Stimulated activated CD4-positive, alpha-beta T cell treated with anti-CD3 and anti-CD28 coated beads, TNF-alpha, amount 100 ng/mL, for 24 hours (primary cell): ENCODE results near the gene RELT.

Experiments
- DNase-seq, 3 experiments: peaks; one replicate each; pipeline ENCODE4 v3.0.0-alpha.2; 2020; ENCODE audit warnings: low read depth in 3 of 3

RELT gene

DNA sequence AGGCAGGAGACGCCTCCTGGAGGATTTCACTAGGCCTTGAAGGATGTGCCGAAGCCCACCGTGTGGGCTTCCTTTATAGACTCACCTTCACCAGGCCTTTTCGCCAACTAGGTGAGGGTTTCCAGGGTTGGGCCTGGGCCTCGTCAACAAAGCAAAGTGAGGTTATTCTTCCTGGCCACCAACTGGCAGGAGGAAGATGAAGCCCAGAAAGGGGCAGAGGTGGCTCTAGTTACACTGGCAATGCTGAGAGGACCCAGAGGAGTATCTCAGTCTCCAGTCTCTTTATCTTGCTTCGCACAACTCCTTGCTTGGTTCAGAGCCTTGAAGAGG lies 404 bp upstream of the RELT start:
- DNase-seq = no peak

GRCh38 chr11:73376803-73377629 lies 817 bp downstream of the RELT start:
- DNase-seq = peak; percentile 20 to 61 (median 22)

DNA sequence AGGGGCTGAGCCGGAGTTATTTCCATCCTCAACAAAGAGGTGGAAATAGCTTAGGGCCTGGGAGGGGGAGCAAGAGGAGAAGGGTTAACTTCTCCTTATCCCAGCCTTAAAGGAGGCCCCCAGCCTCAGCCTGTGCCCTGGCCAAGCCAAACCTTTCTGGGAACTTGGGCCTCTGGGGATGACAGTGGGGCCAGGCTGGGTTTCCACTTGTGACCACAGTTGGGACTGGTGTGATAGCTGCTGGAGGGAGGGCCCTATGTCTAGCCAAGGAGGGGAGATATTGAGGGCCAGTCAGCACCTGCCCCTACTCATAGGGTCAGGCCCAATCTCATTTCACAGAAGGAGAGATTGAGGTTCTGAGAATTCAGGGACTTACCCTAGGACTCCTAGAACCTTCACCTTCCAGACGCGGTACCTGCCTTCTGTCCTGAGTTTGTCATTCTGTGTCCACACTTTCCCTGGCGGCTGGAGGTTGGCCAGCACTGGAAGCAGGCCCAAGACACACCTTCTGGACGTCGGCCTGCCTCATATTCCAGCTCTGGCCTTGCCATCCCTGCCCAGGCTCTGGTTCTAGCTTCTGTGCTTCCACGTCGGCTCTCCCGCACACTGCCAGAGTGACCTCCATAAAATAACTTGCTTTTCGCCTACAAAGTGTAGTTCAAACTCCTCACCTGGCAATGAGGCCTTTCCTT lies 3.1 kb downstream of the RELT start:
- DNase-seq = no peak

GRCh38 chr11:73380331-73380730 lies 4.1 kb downstream of the RELT start:
- DNase-seq = no peak

DNA sequence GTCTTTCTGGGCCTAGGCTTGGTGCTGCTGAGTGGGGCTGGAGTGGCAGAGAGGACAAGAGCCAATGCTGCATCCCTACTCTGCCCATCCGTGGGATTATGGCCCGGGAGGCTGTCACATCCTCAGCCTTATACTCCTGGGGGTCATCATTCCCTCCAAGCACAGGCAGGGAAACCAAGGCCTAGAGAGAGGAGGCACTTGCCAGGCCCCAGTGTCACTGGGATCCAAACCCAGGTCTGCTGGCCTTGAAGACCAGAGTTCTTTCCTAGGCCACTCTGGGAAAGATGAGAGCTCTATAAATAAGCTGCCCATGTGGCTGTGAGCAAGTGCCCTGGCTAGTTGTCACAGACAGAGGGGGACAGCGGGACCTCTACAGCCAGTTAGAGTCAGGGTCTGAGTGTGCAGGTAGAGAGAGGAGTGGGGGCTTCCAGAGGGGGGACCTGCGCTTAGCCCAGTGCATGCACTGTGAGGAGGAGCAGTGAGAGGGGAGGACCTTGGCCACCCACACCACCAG lies 4.8 kb downstream of the RELT start:
- no peak for DNase-seq

- DNase-seq = no peak
Observed at GRCh38 chr11:73381589-73381988, 5.4 kb downstream of the RELT start.

GRCh38 chr11:73382183-73382582 lies 6.0 kb downstream of the RELT start:
- no peak for DNase-seq

DNA sequence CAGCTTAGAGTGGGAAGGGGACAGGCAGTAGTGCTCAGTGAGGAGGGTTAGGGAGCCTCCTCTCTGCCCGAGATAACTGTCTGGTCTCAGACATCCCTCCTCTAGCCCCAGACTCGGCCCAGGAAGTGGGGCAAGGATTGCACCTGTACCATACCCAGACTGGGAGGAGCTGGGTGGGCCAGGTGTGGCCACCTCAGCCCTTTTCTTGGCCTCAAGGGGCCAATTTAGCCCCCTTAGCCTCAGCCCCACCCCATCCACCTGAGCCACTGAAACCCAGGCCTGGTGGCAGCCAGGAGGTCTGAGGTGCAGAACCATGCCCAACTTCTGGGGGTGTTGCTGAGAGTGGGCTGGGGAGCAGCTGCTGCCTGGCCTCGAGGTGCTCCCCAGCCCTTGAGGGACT lies 6.5 kb downstream of the RELT start:
- no peak for DNase-seq

DNA sequence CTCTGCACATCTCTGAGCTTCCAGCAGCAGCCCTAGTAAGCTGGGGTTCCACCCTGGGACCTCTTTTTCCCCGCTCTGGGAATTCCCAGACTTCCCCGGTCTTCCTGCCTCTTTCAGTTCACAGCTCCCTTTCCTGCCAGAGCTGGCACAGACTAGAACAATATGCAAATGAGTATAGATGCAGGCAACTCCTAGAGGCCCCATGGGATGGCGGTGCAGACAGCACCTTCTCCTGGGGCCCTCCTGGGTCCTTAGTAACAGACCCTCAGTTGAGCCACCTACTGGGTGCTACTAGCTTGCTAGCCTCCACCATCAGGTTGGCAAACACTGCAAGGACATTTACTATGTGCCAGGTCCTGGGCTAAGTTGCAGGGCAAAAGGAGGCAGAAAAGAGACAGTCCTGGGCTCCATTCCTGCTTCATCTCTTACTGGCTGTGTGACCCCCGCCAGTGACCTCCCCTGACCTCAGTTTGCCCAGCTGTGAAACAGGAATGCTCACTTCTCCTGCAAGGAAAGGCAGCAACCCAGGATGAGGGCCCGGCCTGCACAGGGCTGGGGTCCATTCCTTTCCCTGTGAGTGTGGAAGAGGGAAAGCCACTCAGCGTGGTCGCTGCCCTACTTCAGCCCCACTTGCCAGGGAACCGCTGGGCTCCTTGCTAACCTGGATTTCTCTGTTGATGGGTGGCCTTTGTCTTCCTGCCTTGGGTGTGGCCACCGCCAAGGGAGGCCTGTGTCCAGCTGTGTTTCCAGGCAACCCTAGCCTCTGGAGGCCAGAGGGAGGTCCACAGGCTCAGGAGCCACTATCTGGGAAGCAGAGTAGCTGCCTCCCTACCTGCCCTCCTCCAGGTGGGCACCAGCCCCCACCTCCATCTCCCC lies 7.3 kb downstream of the RELT start:
- DNase-seq = no peak

DNA sequence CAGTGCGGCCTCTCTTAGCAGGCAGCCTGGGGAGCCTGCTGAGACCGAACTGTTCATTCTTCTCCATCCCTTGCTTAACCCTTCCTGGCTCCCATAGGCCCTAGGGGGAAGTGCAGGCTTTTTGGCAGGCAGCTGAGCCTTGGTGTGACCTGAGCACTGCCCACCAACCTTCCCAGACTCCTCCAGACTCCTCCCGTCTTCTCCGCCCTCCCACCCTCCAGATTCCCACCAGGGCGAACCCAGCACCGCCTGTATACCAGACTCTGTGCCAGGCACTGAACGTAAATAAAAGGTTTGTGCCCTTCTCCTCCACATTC lies 7.9 kb downstream of the RELT start:
- DNase-seq = no peak

DNA sequence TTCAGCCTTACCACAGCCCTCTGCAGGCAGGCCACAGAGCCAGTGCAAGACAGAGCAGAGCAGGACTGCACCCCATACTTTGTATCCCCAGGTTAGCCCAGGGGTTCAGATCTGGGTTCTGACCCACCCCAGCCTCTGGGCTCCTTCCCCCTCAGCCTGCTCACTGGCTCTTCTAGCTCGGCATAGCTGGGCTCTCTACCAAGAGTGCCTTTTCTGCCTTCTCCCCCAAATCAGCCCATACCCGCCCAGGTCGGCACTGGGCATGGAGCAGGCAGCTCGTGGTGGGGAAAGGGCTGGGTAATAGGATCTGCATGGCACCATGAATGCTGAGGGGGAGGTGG lies 8.3 kb downstream of the RELT start:
- DNase-seq = no peak

- no peak for DNase-seq
Observed at GRCh38 chr11:73384872-73385689, 8.9 kb downstream of the RELT start.

GRCh38 chr11:73386016-73386415 lies 9.8 kb downstream of the RELT start:
- DNase-seq = no peak

- DNase-seq = no peak
Observed at GRCh38 chr11:73386546-73386945, 10.3 kb downstream of the RELT start.

- DNase-seq = no peak
Observed at GRCh38 chr11:73387594-73388264, 11.5 kb downstream of the RELT start.

DNA sequence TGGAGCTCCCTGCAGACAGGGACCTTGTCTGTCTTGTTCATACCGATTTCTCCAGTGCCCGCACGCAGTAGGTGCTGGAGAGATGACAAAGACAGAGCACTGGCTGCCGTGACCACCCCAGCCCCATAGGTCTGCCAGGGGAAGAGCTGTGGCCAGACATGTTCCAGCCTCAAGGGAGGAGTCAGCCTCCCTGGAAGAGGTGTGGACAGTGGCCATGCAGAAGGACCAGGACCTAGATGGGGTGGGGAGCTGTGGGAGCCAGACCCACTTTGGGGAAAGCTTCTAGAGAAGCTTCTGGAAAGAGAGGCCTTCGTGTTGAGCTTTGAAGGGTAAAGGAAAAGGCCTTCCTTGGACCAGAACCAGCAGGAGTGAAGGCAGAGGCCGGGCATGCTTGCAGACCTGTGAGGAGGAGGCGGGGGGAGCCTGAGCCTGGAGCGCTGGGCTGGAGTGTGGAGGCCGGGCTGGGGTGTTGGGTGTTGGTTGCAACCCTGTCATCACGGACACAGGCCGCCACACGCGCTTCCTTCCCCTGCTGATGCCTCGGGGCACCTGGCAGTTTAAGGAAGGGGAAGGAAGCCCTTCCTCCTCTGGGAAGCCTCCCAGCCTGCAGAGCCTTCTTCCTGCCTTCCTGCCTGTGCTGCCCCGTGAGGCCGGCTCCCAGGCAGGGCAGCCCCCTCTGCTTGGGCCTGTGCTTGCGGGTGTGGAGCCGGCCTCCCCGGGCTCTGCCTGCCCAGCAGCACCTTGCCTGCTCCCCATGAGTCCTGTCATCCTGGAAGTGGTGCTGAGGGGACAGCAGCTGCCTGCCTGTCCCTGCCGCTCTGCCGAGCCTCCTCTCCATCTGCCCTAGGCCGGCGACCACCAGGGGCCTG lies 12.3 kb downstream of the RELT start:
- DNase-seq = no peak

- no peak for DNase-seq
Observed at GRCh38 chr11:73389134-73389525, 12.9 kb downstream of the RELT start.

DNA sequence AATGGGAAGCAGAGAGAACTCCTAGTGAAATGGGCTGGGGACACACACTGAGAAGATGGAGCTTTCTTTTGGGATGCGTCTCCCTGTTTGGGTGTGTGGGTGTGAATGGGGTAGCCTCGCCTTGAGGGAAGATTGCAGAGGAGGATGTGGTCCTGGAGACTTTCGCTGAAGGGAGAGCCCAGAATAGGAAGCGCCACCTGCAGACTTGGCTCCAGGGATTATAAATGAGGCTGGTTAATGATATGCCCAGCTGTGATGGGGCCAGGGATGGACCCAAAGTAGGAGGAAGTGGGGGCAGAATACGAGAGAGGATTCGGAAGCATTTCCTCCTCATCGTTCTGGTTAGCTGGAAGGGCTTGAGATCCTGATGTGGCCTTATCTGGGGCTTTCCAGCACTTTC lies 13.7 kb downstream of the RELT start:
- no peak for DNase-seq

DNA sequence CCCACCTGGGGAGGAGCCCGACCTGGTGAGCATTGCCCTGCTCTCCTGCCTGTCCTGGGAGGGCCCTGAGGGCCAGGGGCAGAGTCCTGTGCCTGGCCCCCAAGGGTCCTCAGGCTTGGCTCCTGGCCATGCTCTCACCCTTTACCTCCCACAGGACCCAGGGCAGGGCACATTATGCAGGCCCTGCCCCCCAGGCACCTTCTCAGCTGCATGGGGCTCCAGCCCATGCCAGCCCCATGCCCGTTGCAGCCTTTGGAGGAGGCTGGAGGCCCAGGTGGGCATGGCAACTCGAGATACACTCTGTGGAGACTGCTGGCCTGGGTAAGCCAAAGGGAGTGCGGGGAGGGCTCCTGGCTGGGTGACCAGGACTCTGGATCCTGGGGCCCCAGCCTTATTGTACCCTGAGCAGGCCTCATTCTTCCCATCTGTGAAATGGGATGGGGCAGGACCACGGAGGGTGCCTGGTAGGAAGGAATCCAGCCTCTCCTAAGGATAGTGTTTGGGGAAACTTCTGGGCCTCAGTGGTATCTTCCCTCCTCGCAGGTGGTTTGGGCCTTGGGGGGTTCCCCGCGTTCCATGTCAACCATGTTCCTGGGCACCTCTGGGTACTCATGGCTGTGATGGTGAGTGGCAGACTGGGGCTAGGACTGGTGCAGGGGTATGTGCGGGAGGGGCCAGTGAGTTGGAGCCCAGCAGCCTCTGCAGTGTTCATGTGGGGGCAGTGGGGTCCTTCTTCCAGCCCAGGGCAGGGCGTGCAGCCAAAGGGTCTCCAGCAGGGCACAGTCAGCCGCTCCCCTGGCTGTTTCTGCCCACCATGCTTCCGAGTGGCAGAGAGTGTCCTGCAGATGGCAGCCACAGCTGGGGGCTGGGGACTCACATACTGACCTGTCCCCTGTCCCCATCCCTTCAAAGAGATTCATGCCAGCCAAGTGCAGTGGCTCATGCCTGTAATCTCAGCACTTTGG lies 14.7 kb downstream of the RELT start:
- no peak for DNase-seq
